HEK293 (cell line): ENCODE data around the gene VAPA.

Experiments
- CTCF ChIA-PET: fragments of 350-600 bp; formaldehyde crosslinking; extraction: SDS; loops from one replicate; lab custom pipeline; 2021; ENCODE audit warnings: antibody characterized with exemption; lab: Yijun Ruan, JAX
- POLR2A ChIA-PET: fragments of 300-600 bp; formaldehyde crosslinking; extraction: SDS; loops from one replicate; lab custom pipeline; 2020; ENCODE audit warnings: antibody characterized with exemption, inconsistent platforms; lab: Yijun Ruan, JAX
- H3K27ac ChIP-seq: fragments of 200-500 bp; sonication (Bioruptor generic); 2 replicates; pipeline ENCODE4 v1.5.1; 2014; ENCODE audit warnings: low read depth, low read length, control low read depth, inconsistent platforms; ENCODE audit errors: extremely low read depth
- H3K36me3 ChIP-seq, 2 experiments: fragments of 200-500 bp in 1 of 2; sonication (Bioruptor generic) in 1 of 2; 1 replicate in 1 of 2; 2 replicates in 1 of 2; pipeline ENCODE4 v1.5.1; 2014 to 2017; ENCODE audit warnings: inconsistent platforms in 2 of 2, low read length in 2 of 2; ENCODE audit not compliant: control insufficient read depth in 2 of 2, insufficient read depth in 1 of 2
- H3K4me1 ChIP-seq: fragments of 200-500 bp; sonication (Bioruptor generic); 2 replicates; pipeline ENCODE4 v1.5.1; 2014; ENCODE audit warnings: mild to moderate bottlenecking, low read length, inconsistent platforms; ENCODE audit not compliant: control insufficient read depth, insufficient read depth
- H3K4me3 ChIP-seq: 2 replicates; pipeline ENCODE4 v1.5.1; 2011; ENCODE audit warnings: low read depth, mild to moderate bottlenecking, control low read depth, low read length, moderate library complexity
- H3K9me3 ChIP-seq: fragments of 200-500 bp; sonication (Bioruptor generic); 2 replicates; pipeline ENCODE4 v1.5.1; 2014; ENCODE audit warnings: low read depth, low read length, inconsistent platforms; ENCODE audit not compliant: control insufficient read depth, insufficient read depth
- HOXA7 ChIP-seq: sonication (generic); formaldehyde crosslinking; IDR thresholded peaks from 2 replicates; pipeline ENCODE4 v1.8.1; 2022; ENCODE audit warnings: missing genetic modification reagents, borderline replicate concordance
- TCF7L2 ChIP-seq: IDR thresholded peaks from 2 replicates; pipeline ENCODE4 v1.6.1; 2011; ENCODE audit warnings: low read depth, mild to moderate bottlenecking, inconsistent platforms, low read length, moderate library complexity, borderline replicate concordance
- ZFP3 ChIP-seq: fragments of 450-650 bp; formaldehyde crosslinking; IDR thresholded peaks from 2 replicates; pipeline ENCODE4 v1.5.1; 2016; ENCODE audit warnings: low read depth, missing biosample characterization, missing genetic modification characterization
- ZNF140 ChIP-seq: fragments of 450-650 bp; formaldehyde crosslinking; IDR thresholded peaks from 2 replicates; pipeline ENCODE4 v1.5.1; 2016; ENCODE audit warnings: missing biosample characterization, missing genetic modification characterization
- ZNF214 ChIP-seq: fragments of 450-650 bp; formaldehyde crosslinking; IDR thresholded peaks from 2 replicates; pipeline ENCODE4 v1.5.1; 2017; ENCODE audit warnings: missing biosample characterization, mild to moderate bottlenecking, missing genetic modification characterization, borderline replicate concordance
- ZNF350 ChIP-seq: fragments of 450-650 bp; formaldehyde crosslinking; IDR thresholded peaks from 2 replicates; pipeline ENCODE4 v1.5.0; 2017; ENCODE audit warnings: missing biosample characterization, mild to moderate bottlenecking, missing genetic modification characterization
- ZNF354C ChIP-seq: fragments of 450-650 bp; formaldehyde crosslinking; IDR thresholded peaks from 2 replicates; pipeline ENCODE4 v1.5.1; 2016; ENCODE audit warnings: missing biosample characterization, missing genetic modification characterization, low read depth, borderline replicate concordance
- ZNF473 ChIP-seq: fragments of 450-650 bp; formaldehyde crosslinking; IDR thresholded peaks from 2 replicates; pipeline ENCODE4 v1.5.1; 2017; ENCODE audit warnings: missing biosample characterization, missing genetic modification characterization
- ZNF510 ChIP-seq: fragments of 450-650 bp; formaldehyde crosslinking; IDR thresholded peaks from 2 replicates; pipeline ENCODE4 v1.5.1; 2018; ENCODE audit warnings: mild to moderate bottlenecking, missing genetic modification characterization, missing biosample characterization; ENCODE audit not compliant: insufficient replicate concordance
- ZNF561 ChIP-seq: fragments of 450-650 bp; IDR thresholded peaks from 2 replicates; pipeline ENCODE4 v1.5.1; 2018; ENCODE audit warnings: missing biosample characterization, missing genetic modification characterization, borderline replicate concordance
- ZNF629 ChIP-seq: fragments of 450-650 bp; formaldehyde crosslinking; IDR thresholded peaks from 2 replicates; pipeline ENCODE4 v1.5.1; 2017; ENCODE audit warnings: missing biosample characterization, missing genetic modification characterization
- ZNF792 ChIP-seq: fragments of 450-650 bp; formaldehyde crosslinking; IDR thresholded peaks from 2 replicates; pipeline ENCODE4 v1.5.1; 2016; ENCODE audit warnings: missing biosample characterization, missing genetic modification characterization
- ZSCAN16 ChIP-seq: fragments of 450-650 bp; formaldehyde crosslinking; IDR thresholded peaks from 2 replicates; pipeline ENCODE4 v1.5.1; 2016; ENCODE audit warnings: missing biosample characterization, missing genetic modification characterization
- TF ChIP-seq, protein P1 (sequence below): fragments of 450-650 bp; formaldehyde crosslinking; IDR thresholded peaks from 2 replicates; pipeline ENCODE4 v1.5.1; 2016; ENCODE audit warnings: missing biosample characterization, missing genetic modification characterization
- TF ChIP-seq, protein P2 (sequence below): fragments of 450-650 bp; formaldehyde crosslinking; IDR thresholded peaks from 2 replicates; pipeline ENCODE4 v1.5.1; 2016; ENCODE audit warnings: missing biosample characterization, missing genetic modification characterization
- TF ChIP-seq, protein P3 (sequence below): fragments of 450-650 bp; formaldehyde crosslinking; IDR thresholded peaks from 2 replicates; pipeline ENCODE4 v1.5.1; 2016; ENCODE audit warnings: missing biosample characterization, missing genetic modification characterization, borderline replicate concordance
- TF ChIP-seq, protein P4 (sequence below): fragments of 450-650 bp; formaldehyde crosslinking; conservative IDR thresholded peaks from 2 replicates; pipeline ENCODE4 v1.5.1; 2016; ENCODE audit warnings: low read depth, missing biosample characterization, missing genetic modification characterization
- TF ChIP-seq, protein P5 (sequence below): fragments of 450-650 bp; formaldehyde crosslinking; IDR thresholded peaks from 2 replicates; pipeline ENCODE4 v1.5.0; 2017; ENCODE audit warnings: missing biosample characterization, missing genetic modification characterization, borderline replicate concordance

Gene VAPA

DNA sequence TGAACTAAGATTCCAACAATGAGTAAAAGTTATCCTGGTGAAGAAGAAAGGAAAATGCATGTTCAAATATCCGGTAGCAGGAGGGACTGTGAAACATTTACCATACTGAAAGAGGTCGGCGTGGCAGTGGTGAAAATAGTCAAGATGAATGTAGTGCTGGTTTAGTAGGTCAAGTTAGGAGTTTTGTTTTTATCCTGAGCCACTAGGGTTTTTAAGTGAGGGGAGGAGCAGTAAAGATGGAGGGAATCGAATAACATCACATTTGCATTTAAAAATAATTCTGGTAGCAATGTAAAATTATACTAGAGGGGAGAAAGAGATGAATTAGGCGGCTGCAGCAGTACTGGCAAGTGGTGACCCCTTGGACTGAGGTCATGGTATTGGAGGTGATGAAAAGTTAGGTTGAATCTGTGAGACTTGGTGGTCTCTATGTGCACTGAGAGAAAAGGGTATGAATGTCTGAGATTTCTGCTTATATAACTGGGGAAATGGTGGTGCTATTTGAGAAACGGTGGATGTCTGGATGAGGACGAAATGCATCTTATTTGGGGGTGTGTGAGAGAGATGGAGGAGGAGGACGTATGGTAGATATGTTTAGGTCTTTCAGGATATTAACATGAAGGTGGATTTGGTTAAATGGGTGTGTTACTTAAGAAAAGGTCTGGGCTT, 5.9 kb downstream of the VAPA start:
- H3K36me3 ChIP-seq = no peaks in the 10 kb centered on the region
- no peak overlapping the region for H3K4me3 ChIP-seq
- CTCF ChIA-PET = interaction anchor here (0.6 kb wide), 1 partner anchor 1793 kb away, joined by 4 read pairs; no protein-coding TSS in a partner anchor
- no peaks in the 10 kb centered on the region for H3K9me3 ChIP-seq
- no peak overlapping the region for H3K27ac ChIP-seq
- peaks cover 38% of the 10 kb centered on the region for H3K4me1 ChIP-seq
- POLR2A ChIA-PET = no interaction called here
- TF ChIP-seq, protein P1, sequence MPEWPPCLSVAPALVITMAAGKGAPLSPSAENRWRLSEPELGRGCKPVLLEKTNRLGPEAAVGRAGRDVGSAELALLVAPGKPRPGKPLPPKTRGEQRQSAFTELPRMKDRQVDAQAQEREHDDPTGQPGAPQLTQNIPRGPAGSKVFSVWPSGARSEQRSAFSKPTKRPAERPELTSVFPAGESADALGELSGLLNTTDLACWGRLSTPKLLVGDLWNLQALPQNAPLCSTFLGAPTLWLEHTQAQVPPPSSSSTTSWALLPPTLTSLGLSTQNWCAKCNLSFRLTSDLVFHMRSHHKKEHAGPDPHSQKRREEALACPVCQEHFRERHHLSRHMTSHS (tag by site-specific recombination) = no peak
- TF ChIP-seq, protein P2, sequence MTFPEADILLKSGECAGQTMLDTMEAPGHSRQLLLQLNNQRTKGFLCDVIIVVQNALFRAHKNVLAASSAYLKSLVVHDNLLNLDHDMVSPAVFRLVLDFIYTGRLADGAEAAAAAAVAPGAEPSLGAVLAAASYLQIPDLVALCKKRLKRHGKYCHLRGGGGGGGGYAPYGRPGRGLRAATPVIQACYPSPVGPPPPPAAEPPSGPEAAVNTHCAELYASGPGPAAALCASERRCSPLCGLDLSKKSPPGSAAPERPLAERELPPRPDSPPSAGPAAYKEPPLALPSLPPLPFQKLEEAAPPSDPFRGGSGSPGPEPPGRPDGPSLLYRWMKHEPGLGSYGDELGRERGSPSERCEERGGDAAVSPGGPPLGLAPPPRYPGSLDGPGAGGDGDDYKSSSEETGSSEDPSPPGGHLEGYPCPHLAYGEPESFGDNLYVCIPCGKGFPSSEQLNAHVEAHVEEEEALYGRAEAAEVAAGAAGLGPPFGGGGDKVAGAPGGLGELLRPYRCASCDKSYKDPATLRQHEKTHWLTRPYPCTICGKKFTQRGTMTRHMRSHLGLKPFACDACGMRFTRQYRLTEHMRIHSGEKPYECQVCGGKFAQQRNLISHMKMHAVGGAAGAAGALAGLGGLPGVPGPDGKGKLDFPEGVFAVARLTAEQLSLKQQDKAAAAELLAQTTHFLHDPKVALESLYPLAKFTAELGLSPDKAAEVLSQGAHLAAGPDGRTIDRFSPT = no peak
- TF ChIP-seq ZNF510 (tag by site-specific recombination) (no peak), ZNF350 (tag by site-specific recombination) (no peak), TCF7L2 (no peak), ZNF140 (tag by site-specific recombination) (no peak), ZNF473 (tag by site-specific recombination) (no peak), ZNF214 (tag by site-specific recombination) (no peak), ZNF561 (tag by site-specific recombination) (no peak), ZNF792 (tag by site-specific recombination) (no peak), HOXA7 (CRISPR knock-in tag) (no peak), ZFP3 (tag by site-specific recombination) (no peak), ZNF354C (tag by site-specific recombination) (no peak), ZSCAN16 (tag by site-specific recombination) (no peak), ZNF629 (tag by site-specific recombination) (no peak)
- TF ChIP-seq, protein P3, sequence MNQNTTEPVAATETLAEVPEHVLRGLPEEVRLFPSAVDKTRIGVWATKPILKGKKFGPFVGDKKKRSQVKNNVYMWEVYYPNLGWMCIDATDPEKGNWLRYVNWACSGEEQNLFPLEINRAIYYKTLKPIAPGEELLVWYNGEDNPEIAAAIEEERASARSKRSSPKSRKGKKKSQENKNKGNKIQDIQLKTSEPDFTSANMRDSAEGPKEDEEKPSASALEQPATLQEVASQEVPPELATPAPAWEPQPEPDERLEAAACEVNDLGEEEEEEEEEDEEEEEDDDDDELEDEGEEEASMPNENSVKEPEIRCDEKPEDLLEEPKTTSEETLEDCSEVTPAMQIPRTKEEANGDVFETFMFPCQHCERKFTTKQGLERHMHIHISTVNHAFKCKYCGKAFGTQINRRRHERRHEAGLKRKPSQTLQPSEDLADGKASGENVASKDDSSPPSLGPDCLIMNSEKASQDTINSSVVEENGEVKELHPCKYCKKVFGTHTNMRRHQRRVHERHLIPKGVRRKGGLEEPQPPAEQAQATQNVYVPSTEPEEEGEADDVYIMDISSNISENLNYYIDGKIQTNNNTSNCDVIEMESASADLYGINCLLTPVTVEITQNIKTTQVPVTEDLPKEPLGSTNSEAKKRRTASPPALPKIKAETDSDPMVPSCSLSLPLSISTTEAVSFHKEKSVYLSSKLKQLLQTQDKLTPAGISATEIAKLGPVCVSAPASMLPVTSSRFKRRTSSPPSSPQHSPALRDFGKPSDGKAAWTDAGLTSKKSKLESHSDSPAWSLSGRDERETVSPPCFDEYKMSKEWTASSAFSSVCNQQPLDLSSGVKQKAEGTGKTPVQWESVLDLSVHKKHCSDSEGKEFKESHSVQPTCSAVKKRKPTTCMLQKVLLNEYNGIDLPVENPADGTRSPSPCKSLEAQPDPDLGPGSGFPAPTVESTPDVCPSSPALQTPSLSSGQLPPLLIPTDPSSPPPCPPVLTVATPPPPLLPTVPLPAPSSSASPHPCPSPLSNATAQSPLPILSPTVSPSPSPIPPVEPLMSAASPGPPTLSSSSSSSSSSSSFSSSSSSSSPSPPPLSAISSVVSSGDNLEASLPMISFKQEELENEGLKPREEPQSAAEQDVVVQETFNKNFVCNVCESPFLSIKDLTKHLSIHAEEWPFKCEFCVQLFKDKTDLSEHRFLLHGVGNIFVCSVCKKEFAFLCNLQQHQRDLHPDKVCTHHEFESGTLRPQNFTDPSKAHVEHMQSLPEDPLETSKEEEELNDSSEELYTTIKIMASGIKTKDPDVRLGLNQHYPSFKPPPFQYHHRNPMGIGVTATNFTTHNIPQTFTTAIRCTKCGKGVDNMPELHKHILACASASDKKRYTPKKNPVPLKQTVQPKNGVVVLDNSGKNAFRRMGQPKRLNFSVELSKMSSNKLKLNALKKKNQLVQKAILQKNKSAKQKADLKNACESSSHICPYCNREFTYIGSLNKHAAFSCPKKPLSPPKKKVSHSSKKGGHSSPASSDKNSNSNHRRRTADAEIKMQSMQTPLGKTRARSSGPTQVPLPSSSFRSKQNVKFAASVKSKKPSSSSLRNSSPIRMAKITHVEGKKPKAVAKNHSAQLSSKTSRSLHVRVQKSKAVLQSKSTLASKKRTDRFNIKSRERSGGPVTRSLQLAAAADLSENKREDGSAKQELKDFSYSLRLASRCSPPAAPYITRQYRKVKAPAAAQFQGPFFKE (tag by site-specific recombination) = no peak
- TF ChIP-seq, protein P4, sequence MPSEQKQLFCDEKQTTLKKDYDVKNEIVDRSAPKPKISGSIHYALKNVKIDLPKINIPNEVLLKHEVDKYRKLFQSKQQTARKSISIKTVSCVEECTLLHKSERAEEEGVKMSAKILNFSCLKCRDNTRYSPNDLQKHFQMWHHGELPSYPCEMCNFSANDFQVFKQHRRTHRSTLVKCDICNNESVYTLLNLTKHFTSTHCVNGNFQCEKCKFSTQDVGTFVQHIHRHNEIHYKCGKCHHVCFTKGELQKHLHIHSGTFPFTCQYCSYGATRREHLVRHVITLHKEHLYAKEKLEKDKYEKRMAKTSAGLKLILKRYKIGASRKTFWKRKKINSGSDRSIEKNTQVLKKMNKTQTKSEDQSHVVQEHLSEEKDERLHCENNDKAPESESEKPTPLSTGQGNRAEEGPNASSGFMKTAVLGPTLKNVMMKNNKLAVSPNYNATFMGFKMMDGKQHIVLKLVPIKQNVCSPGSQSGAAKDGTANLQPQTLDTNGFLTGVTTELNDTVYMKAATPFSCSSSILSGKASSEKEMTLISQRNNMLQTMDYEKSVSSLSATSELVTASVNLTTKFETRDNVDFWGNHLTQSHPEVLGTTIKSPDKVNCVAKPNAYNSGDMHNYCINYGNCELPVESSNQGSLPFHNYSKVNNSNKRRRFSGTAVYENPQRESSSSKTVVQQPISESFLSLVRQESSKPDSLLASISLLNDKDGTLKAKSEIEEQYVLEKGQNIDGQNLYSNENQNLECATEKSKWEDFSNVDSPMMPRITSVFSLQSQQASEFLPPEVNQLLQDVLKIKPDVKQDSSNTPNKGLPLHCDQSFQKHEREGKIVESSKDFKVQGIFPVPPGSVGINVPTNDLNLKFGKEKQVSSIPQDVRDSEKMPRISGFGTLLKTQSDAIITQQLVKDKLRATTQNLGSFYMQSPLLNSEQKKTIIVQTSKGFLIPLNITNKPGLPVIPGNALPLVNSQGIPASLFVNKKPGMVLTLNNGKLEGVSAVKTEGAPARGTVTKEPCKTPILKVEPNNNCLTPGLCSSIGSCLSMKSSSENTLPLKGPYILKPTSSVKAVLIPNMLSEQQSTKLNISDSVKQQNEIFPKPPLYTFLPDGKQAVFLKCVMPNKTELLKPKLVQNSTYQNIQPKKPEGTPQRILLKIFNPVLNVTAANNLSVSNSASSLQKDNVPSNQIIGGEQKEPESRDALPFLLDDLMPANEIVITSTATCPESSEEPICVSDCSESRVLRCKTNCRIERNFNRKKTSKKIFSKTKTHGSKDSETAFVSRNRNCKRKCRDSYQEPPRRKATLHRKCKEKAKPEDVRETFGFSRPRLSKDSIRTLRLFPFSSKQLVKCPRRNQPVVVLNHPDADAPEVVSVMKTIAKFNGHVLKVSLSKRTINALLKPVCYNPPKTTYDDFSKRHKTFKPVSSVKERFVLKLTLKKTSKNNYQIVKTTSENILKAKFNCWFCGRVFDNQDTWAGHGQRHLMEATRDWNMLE (tag by site-specific recombination) = no peak
- TF ChIP-seq, protein P5, sequence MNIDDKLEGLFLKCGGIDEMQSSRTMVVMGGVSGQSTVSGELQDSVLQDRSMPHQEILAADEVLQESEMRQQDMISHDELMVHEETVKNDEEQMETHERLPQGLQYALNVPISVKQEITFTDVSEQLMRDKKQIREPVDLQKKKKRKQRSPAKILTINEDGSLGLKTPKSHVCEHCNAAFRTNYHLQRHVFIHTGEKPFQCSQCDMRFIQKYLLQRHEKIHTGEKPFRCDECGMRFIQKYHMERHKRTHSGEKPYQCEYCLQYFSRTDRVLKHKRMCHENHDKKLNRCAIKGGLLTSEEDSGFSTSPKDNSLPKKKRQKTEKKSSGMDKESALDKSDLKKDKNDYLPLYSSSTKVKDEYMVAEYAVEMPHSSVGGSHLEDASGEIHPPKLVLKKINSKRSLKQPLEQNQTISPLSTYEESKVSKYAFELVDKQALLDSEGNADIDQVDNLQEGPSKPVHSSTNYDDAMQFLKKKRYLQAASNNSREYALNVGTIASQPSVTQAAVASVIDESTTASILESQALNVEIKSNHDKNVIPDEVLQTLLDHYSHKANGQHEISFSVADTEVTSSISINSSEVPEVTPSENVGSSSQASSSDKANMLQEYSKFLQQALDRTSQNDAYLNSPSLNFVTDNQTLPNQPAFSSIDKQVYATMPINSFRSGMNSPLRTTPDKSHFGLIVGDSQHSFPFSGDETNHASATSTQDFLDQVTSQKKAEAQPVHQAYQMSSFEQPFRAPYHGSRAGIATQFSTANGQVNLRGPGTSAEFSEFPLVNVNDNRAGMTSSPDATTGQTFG = no peak
